Right ventricle myocardium superior (tissue), 1 donor: Measurements from ENCODE around the gene OR4F15. TPM values are rescaled to one million over a fixed set of nuclear protein-coding genes. Genes with fewer than 3 reads are reported as not detected.

Experiments used
- total RNA-seq: library from RNA; stranded (reverse); fragmentation: NEBNext Ultra II Directional; extraction: Animal tissue kit (Norgen Biotek cat#: 25700); gene quantifications from one replicate; pipeline ENCODE4 v1.2.1, GENCODE V29; 2021
- donor health status: DM: no; HTN: yes; CAD: no; lungs with severe emphysema.

Gene OR4F15
- total RNA-seq, 1 donor from 2014 or later, result not detected

Other genes starting within 250 kb of the OR4F15 start
- gene TM2D3, start 159.8 kb upstream of the OR4F15 start, total RNA-seq, result 56.3 TPM
- 29.9 TPM for gene TARS3, start 87.7 kb upstream of the OR4F15 start, total RNA-seq
- gene OR4F6, start 8.7 kb upstream of the OR4F15 start, total RNA-seq, result not detected